ENCODE results near the gene UNC80. TPM values are rescaled to one million over a fixed set of nuclear protein-coding genes. Genes with fewer than 3 reads are reported as not detected.

The UNC80 gene
- total RNA-seq, 2 experiments from 2014 or later, result not detected

DNA sequence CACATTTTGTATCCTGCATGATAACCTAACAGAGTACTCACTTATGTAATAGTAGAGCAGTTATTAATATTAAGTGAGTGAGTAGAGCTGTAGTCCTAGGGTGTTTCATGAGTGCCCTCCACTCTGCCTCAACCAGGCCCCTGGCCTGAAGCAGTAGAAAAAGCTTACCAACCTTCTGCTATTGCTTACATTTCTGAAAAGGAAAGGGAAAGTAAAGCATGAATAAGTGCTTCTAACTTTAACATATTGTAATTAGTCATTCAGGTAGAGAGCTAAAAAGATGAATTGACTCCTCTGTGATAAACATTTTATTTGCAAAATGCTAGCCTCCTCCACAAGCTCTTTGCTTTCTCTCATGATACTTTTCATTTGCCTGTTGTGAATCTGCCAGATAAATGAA, 136.1 kb downstream of the UNC80 start:
- H3K4me1 Mint-ChIP-seq, result no peaks in the 10 kb centered on the region
- no peak for DNase-seq
- ChIA-PET POLR2A (no interaction called here), CTCF (interaction anchor here (0.7 to 1.0 kb wide), 2 partner anchors 9 to 53 kb away, joined by 3 read pairs; no protein-coding TSS in a partner anchor)
- no peaks in the 10 kb centered on the region for H3K27me3 Mint-ChIP-seq
- no peaks in the 10 kb centered on the region for H3K9me3 Mint-ChIP-seq
- H3K36me3 Mint-ChIP-seq (ENCODE audit: low read depth), result no peaks in the 10 kb centered on the region
- no peak overlapping the region for H3K4me3 Mint-ChIP-seq
- H3K27ac Mint-ChIP-seq, result no peak overlapping the region

DNA sequence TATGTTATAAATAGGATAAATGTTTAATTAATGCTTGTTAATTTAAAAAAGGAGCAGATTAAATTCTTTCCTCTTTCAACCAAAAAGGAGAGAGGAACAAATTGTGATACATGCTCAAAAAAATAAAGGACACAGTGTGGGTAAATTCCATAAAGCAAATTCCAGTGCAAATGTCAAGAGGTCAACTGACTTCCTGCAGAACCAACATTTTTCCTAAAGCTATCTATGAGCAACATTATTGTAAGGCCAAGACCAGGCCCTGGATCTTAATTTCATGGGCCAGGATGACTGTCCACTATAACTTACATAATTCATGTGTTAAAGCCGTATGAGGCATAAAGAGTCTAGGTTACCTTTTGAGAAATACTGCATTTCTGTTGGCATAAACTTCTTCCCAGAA, 136.9 kb downstream of the UNC80 start:
- ChIA-PET POLR2A (no interaction called here), CTCF (interaction anchor here (1.0 kb wide), 1 partner anchor 53 kb away, joined by 3 read pairs; no protein-coding TSS in a partner anchor)
- no peaks in the 10 kb centered on the region for H3K9me3 Mint-ChIP-seq
- no peaks in the 10 kb centered on the region for H3K4me1 Mint-ChIP-seq
- no peak for DNase-seq
- H3K27ac Mint-ChIP-seq, result no peak overlapping the region
- H3K4me3 Mint-ChIP-seq, result no peak overlapping the region
- H3K27me3 Mint-ChIP-seq, result no peaks in the 10 kb centered on the region
- H3K36me3 Mint-ChIP-seq (ENCODE audit: low read depth), result no peaks in the 10 kb centered on the region

DNA sequence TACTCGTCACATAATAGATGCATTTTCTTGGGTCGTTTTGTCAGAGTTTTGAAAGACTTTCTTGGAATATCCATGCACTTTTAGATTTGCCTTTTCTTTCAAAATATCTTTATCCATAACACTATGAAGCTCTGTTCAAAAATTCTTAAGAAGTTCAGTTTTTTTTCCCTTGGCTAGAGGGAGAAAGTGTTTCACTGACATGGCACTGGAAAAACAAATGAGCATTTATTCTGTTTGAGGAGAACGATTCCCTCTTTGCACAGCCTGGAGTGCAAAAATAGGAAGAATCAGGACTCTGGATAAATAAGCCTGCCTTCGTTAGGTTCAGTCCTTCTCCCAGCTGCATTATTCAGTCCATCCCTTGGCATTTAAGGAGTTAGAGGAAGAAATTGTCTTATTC, 139.9 kb downstream of the UNC80 start:
- ChIA-PET CTCF (no interaction called here), POLR2A (no interaction called here)
- Mint-ChIP-seq H3K4me1 (no peaks in the 10 kb centered on the region), H3K27ac (no peak overlapping the region), H3K27me3 (no peaks in the 10 kb centered on the region), H3K36me3 (ENCODE audit: low read depth) (no peaks in the 10 kb centered on the region), H3K9me3 (no peaks in the 10 kb centered on the region), H3K4me3 (no peak overlapping the region)
- DNase-seq, result no peak

DNA sequence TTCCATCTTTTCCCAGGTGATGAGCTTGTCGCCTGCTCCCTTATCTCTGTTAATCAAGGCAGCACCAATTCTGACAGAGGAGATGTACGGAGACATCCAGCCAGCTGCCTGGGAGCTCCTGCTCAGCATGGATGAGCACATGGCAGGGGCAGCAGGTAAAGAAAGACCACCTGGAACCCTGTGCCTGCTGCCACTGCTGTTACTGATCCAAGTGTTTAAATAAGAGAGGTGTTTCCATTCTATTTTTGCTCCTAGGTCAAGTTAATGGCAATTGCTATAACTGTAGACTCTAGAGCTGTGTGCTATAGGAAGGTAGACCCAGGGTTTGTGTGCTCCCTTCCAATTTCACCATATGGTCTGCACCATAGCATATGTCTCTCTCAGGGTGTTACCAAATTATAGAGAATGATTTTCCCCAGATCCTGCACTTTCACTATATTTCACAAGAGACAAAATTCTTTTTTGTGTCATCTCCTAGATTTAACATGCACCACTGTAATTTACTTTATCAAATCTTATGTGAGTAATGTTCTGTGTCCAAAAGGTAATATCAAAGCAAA, 142.2 kb downstream of the UNC80 start:
- Mint-ChIP-seq H3K9me3 (no peaks in the 10 kb centered on the region), H3K27me3 (no peaks in the 10 kb centered on the region)
- CTCF ChIA-PET, result no interaction called here

DNA sequence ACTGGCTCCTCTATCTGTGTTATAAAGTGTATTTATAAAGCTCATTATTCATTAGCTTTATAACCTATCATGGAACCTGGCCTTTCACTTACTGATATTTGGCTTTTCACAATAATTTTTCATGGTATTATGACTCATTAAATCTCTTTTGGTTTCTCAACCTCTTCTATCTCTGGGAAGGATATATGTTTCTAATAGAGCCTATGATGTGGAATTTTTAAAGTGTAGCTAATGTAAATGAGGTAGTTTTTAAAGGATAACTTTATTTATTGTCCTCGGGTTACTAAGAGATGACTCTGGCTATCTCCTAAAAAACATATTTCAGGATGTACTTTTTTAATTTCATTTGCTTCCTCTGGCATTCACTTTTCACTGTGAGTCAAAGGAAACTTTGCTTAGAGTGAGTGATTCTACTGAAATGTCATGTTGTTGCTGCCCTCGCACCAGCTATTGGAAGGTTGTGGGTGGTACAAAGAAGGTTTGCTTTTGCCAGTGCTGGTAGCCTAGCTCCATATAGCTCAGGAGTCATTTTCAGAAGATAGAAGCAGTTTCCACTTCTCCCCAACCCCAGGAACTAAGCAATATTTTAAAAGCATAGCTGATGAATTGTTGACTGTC, 145.6 kb downstream of the UNC80 start:
- ChIA-PET CTCF (interaction anchor here (1.0 kb wide), 1 partner anchor 10 kb away, joined by 3 read pairs; no protein-coding TSS in a partner anchor), POLR2A (no interaction called here)
- DNase-seq, result no peak
- H3K4me3 Mint-ChIP-seq, result no peak overlapping the region
- H3K36me3 Mint-ChIP-seq (ENCODE audit: low read depth), result no peaks in the 10 kb centered on the region
- H3K4me1 Mint-ChIP-seq, result no peaks in the 10 kb centered on the region
- H3K9me3 Mint-ChIP-seq, result no peaks in the 10 kb centered on the region
- no peak overlapping the region for H3K27ac Mint-ChIP-seq
- H3K27me3 Mint-ChIP-seq, result no peaks in the 10 kb centered on the region

More for the DNA sequence above, 142.2 kb downstream of the UNC80 start:
- POLR2A ChIA-PET, result no interaction called here
- Mint-ChIP-seq H3K4me1 (no peaks in the 10 kb centered on the region), H3K36me3 (ENCODE audit: low read depth) (no peaks in the 10 kb centered on the region), H3K27ac (no peak overlapping the region), H3K4me3 (no peak overlapping the region)
- DNase-seq, result no peak

DNA sequence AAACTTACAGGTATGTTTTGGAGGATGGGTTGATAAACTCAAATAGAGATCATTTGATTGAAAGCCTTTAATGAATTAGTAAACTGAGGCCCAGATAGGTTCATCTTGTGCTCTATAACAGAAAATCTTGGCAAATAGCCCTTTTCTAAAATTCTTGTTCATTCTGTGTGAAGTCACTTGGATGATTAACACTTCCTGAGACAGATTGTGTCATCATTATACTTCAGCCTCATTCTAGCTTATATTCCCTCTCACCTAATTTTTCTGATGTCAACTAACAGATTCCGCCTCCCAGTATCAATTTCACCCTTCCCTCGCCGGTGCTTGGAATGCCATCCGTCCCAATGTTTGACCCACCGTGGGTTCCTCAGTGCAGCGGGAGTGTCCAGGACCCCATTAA, 146.6 kb downstream of the UNC80 start:
- H3K27ac Mint-ChIP-seq, result no peak overlapping the region
- no peaks in the 10 kb centered on the region for H3K4me1 Mint-ChIP-seq
- H3K27me3 Mint-ChIP-seq, result no peaks in the 10 kb centered on the region
- H3K9me3 Mint-ChIP-seq, result no peaks in the 10 kb centered on the region
- ChIA-PET CTCF (no interaction called here), POLR2A (no interaction called here)
- no peaks in the 10 kb centered on the region for H3K36me3 Mint-ChIP-seq (ENCODE audit: low read depth)
- H3K4me3 Mint-ChIP-seq, result no peak overlapping the region
- no peak for DNase-seq

DNA sequence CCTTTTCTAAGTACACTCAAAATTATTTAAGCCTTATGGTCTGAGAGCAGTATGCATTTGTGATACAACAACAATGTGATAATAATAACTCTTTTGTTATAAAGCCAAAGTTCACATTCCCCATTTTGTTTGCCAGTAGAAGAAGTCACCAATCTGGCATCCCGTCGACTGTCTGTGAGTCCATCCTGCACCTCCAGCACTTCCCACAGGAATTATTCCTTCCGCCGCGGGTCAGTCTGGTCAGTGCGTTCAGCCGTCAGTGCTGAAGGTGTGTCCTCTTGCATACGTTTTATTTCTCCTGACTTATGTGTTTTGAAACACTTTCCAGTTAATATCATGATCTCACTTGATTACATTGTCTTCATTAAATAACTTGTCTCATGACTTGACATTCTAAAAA, 150.5 kb downstream of the UNC80 start:
- Mint-ChIP-seq H3K27ac (no peak overlapping the region), H3K36me3 (ENCODE audit: low read depth) (no peaks in the 10 kb centered on the region), H3K4me1 (no peaks in the 10 kb centered on the region), H3K27me3 (no peaks in the 10 kb centered on the region), H3K9me3 (no peaks in the 10 kb centered on the region), H3K4me3 (no peak overlapping the region)
- CTCF ChIA-PET, result no interaction called here
- POLR2A ChIA-PET, result no interaction called here
- DNase-seq, result no peak

DNA sequence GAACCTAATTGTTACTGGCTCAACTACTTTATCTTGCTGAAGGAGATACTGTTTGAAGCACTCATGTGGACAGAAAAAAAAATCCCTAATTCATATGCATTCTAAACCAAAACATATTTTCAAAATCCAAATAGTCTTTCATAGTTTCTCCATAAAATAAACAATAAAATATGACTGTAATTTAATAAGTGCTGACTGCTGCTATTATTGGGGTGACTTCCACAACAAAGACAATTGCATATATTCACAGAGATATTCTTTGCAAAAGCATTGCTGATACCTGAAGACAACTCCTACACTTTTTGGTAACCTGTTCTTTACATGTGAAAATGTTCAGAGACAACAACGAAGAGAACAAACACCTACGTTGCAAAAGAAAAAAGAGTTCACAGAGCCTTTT, 157.7 kb downstream of the UNC80 start:
- Mint-ChIP-seq H3K27ac (no peak overlapping the region), H3K36me3 (ENCODE audit: low read depth) (no peaks in the 10 kb centered on the region), H3K27me3 (peaks cover 4% of the 10 kb centered on the region), H3K4me3 (no peak overlapping the region), H3K4me1 (no peaks in the 10 kb centered on the region), H3K9me3 (no peaks in the 10 kb centered on the region)
- POLR2A ChIA-PET, result no interaction called here
- DNase-seq, result no peak
- CTCF ChIA-PET, result no interaction called here

DNA sequence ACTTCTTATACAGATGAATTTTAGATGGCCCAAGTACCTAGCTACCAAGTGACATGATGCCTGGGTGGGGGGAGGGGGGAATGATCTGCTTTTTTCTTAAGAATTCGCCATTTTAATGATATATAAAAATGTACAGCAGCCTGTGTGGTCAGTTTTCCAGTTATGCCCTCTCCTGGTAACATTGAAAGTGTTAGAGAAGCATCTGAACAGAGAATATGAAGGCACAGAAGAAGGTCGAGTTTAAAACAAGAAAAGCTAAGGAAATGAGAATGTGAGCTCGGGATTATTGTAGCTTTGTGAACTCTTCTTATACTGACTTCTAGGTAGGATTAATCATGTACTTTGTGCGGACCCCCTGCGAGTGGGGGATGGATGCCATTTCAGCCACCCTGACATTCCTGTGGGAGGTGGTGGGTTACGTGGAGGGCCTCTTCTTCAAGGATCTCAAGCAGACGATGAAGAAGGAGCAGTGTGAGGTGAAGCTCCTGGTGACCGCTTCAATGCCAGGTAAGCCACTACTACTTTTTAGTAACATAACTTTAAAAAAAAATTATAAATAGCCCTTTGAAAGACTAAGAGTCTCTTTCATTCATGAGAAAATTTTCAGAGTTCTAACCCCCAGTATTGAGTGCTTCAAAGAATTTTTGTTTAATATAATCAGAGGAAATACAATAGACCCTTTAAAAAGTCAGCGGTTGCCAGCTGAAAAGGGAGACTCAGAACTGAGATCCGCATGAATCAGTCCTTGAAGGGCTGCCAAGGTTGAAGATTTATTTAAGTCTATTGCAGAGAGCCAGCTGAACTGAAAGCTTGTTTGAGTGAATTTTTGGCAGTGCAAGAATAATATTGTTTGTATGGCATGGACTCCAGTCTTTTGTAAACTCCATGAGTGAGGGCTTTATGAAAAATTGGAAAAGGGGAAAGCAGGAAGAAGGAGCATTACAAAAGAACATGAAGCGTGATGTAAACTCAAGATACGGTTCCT, 162.2 kb downstream of the UNC80 start:
- no peak overlapping the region for H3K27ac Mint-ChIP-seq
- H3K4me1 Mint-ChIP-seq, result no peaks in the 10 kb centered on the region
- no peak for DNase-seq
- H3K9me3 Mint-ChIP-seq, result no peaks in the 10 kb centered on the region
- H3K4me3 Mint-ChIP-seq, result no peak overlapping the region
- H3K36me3 Mint-ChIP-seq (ENCODE audit: low read depth), result no peaks in the 10 kb centered on the region
- POLR2A ChIA-PET, result no interaction called here
- H3K27me3 Mint-ChIP-seq, result peaks cover 6% of the 10 kb centered on the region
- CTCF ChIA-PET, result interaction anchor here (2.0 kb wide), 1 partner anchor 28 kb away, joined by 4 read pairs; no protein-coding TSS in a partner anchor

DNA sequence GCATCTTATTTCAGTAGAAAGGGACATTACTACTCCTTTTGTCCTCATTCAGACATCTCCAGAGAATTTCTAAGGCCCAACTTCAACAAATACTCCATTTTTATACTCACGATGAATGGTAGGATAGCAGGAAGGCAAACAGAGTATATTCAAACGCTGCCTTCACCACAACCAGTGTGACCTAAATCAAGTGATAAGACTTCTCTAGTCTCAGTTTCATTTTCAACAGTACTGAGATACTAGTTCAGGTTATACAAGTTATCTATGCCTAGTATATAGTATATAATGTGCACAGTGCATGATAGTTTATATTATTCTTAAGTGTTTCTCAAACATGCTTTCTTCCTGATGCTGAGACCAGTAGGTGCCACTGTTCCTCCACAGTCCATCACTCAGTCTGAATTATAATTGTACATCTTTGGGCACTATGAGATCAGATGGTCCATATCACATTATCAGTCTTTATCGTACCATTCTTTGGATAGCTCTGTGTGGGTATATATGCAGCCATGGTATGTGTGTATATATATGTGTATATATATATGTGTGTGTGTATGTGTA, 164.6 kb downstream of the UNC80 start:
- H3K27ac Mint-ChIP-seq, result no peak overlapping the region
- no peaks in the 10 kb centered on the region for H3K36me3 Mint-ChIP-seq (ENCODE audit: low read depth)
- no peak for DNase-seq
- no peaks in the 10 kb centered on the region for H3K9me3 Mint-ChIP-seq
- H3K4me1 Mint-ChIP-seq, result no peaks in the 10 kb centered on the region
- POLR2A ChIA-PET, result no interaction called here
- H3K27me3 Mint-ChIP-seq, result peaks cover 9% of the 10 kb centered on the region
- CTCF ChIA-PET, result interaction anchor here (0.6 kb wide), 1 partner anchor 12 kb away, joined by 3 read pairs; no protein-coding TSS in a partner anchor
- no peak overlapping the region for H3K4me3 Mint-ChIP-seq

DNA sequence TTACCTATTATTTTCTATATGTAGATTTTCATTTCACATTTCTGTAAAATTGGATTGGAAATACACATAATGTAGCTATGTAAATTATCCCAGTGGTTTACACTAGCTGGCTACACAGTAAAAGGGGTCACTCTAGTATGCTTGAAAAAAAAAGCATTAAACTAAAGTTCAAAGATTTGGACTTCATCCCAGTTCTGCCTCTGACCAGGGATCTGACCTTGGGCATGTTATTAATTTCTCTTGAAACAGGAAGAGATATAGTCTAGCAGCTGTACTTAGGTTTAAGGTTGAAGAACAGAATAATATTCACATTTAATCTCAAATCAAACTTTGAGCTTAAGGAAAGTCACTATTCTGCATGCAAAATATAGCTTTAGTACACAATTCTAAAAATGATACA, 166.3 kb downstream of the UNC80 start:
- Mint-ChIP-seq H3K4me3 (no peak overlapping the region), H3K27ac (no peak overlapping the region), H3K27me3 (peaks cover 5% of the 10 kb centered on the region), H3K36me3 (ENCODE audit: low read depth) (no peaks in the 10 kb centered on the region), H3K9me3 (no peaks in the 10 kb centered on the region), H3K4me1 (no peaks in the 10 kb centered on the region)
- no peak for DNase-seq
- CTCF ChIA-PET, result interaction anchor here (1.3 kb wide), 1 partner anchor 25 kb away, joined by 4 read pairs; no protein-coding TSS in a partner anchor
- POLR2A ChIA-PET, result no interaction called here

DNA sequence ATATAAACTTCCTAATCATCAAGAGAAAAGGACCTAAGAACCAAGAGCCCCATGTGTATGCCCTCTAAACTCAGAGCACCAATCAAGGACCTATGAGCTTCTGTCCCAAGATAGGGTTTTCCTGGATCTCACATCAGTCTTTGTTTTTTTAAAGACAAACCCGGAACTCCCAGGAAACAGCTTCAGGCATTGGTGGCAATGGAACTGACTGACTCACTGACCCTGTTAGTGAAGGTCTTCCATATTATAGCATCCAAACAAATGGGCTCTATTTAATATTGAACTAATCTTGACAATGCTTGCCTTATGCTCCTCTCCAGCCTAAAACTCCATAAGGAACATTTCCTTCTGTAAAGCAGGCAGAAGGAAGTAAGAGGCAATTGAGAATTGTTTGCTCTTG, 167.3 kb downstream of the UNC80 start:
- H3K27ac Mint-ChIP-seq, result no peak overlapping the region
- ChIA-PET POLR2A (no interaction called here), CTCF (no interaction called here)
- peaks cover 5% of the 10 kb centered on the region for H3K27me3 Mint-ChIP-seq
- H3K4me3 Mint-ChIP-seq, result no peak overlapping the region
- no peaks in the 10 kb centered on the region for H3K9me3 Mint-ChIP-seq
- DNase-seq, result no peak
- H3K36me3 Mint-ChIP-seq (ENCODE audit: low read depth), result no peaks in the 10 kb centered on the region
- H3K4me1 Mint-ChIP-seq, result no peaks in the 10 kb centered on the region

DNA sequence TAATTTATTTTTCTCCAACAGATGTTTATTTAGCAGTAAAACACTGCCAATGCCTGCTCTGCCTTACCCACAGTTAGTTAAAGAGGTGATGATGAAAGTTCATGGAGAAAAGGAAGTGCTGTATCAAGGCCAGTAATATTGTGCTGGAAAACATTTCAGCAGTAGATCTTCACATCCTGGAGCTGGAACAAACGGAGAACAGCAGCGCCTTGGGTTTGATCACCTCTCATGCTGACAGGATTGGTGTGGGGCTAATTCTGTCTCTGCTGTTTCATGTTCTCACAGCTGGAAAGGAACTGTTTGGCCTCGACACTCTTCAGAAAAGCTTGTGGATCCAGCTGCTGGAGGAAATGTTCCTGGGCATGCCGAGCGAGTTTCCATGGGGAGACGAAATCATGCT, 169.3 kb downstream of the UNC80 start:
- Mint-ChIP-seq H3K4me1 (no peaks in the 10 kb centered on the region), H3K27me3 (peaks cover 5% of the 10 kb centered on the region), H3K4me3 (no peak overlapping the region), H3K9me3 (no peaks in the 10 kb centered on the region), H3K27ac (no peak overlapping the region), H3K36me3 (ENCODE audit: low read depth) (no peaks in the 10 kb centered on the region)
- no peak for DNase-seq
- ChIA-PET POLR2A (no interaction called here), CTCF (interaction anchor here (0.5 kb wide), 1 partner anchor 25 kb away, joined by 3 read pairs; no protein-coding TSS in a partner anchor)

All from activated CD4-positive, alpha-beta memory T cell treated with anti-CD3 and anti-CD28 coated beads, Interleukin-2, amount 10 ng/mL, durations not matched to agents 7 days and 5 days (primary cell).